ENCODE results near the gene LRRFIP1. TPM values are rescaled to one million over a fixed set of nuclear protein-coding genes. Genes with fewer than 3 reads are reported as not detected.

Gene LRRFIP1
- total and polyA plus RNA-seq, 10 of the 15 experiments (the other 5 are each of a cell fraction or from before 2014, with no cell fraction given), result 36.2 to 120 (median 74.3) TPM

- no peak for ATAC-seq
- ChIA-PET POLR2A (no interaction called here), SMC1A (ENCODE audit: uncharacterized antibody, unreplicated experiment) (interaction anchor here (1.0 kb wide), 1 partner anchor 8 kb away, joined by 3 read pairs; no protein-coding TSS in a partner anchor)
Observed at GRCh38 chr2:237645261-237645660, 17.9 kb downstream of the LRRFIP1 start.

More at GRCh38 chr2:237645261-237645660, 17.9 kb downstream of the LRRFIP1 start:
- Histone ChIP-seq H3K79me2 (ENCODE audit: control insufficient read depth, insufficient read depth, low read length) (no peaks in the 10 kb centered on the region), H3K9ac (ENCODE audit: control insufficient read depth, insufficient read depth, low read length) (no peak overlapping the region), H4K20me1 (ENCODE audit: control insufficient read depth, insufficient read depth) (no peaks in the 10 kb centered on the region), H2AFZ (ENCODE audit: control insufficient read depth, low read depth, low read length) (no peak overlapping the region), H3K36me3 (ENCODE audit: control insufficient read depth in 2 of 2, insufficient read depth in 2 of 2, low read length in 1 of 2) (no peaks in the 10 kb centered on the region), H3K9me3 (replicated peaks; ENCODE audit: control insufficient read depth, insufficient read depth, low read length) (no peaks in the 10 kb centered on the region), H3K27ac (ENCODE audit: control insufficient read depth, insufficient read depth) (no peak overlapping the region), H3K4me3 (no peak overlapping the region), H3K4me1 (ENCODE audit: control insufficient read depth, insufficient read depth, low read length) (no peaks in the 10 kb centered on the region), H3K4me2 (ENCODE audit: control insufficient read depth, insufficient read depth) (no peak overlapping the region), H3K27me3 (replicated peaks in 1 of 2; ENCODE audit: control insufficient read depth in 2 of 2, insufficient read depth in 2 of 2, low read length in 1 of 2) (peaks cover 0 to 3% of the 10 kb centered on the region in 2 experiments; a peak in 3 of 4 replicates)
- FAIRE-seq, result no peak
- intact Hi-C loops (cut with micrococcal nuclease; ENCODE audit: unreplicated experiment) (no loop called here), in situ Hi-C loops (cut with MboI) (no loop called here)
- ChIA-PET RAD21 (ENCODE audit: unreplicated experiment) (no interaction called here), CTCF (interaction anchor here (0.5 kb wide), 1 partner anchor 589 kb away, joined by 4 read pairs; no protein-coding TSS in a partner anchor)
- no TSS peak for BruUV-seq (replicated peaks)
- 36% methylated on average over 8 of the region's 8 CpGs for WGBS (ENCODE audit: insufficient coverage, insufficient replicate concordance, low lambda C conversion rate, missing lambda C conversion rate)
- no peak for DNase-seq (ENCODE audit: low read depth, low spot score)
- TF ChIP-seq, protein P1, sequence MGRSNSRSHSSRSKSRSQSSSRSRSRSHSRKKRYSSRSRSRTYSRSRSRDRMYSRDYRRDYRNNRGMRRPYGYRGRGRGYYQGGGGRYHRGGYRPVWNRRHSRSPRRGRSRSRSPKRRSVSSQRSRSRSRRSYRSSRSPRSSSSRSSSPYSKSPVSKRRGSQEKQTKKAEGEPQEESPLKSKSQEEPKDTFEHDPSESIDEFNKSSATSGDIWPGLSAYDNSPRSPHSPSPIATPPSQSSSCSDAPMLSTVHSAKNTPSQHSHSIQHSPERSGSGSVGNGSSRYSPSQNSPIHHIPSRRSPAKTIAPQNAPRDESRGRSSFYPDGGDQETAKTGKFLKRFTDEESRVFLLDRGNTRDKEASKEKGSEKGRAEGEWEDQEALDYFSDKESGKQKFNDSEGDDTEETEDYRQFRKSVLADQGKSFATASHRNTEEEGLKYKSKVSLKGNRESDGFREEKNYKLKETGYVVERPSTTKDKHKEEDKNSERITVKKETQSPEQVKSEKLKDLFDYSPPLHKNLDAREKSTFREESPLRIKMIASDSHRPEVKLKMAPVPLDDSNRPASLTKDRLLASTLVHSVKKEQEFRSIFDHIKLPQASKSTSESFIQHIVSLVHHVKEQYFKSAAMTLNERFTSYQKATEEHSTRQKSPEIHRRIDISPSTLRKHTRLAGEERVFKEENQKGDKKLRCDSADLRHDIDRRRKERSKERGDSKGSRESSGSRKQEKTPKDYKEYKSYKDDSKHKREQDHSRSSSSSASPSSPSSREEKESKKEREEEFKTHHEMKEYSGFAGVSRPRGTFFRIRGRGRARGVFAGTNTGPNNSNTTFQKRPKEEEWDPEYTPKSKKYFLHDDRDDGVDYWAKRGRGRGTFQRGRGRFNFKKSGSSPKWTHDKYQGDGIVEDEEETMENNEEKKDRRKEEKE (IDR thresholded peaks at IDR 0.05), result no peak

Data from GM12878 (cell line).